PC-3 (cell line): ENCODE measurements around the gene TPK1. TPM values are rescaled to one million over a fixed set of nuclear protein-coding genes. Genes with fewer than 3 reads are reported as not detected.

Experiments
- ATAC-seq: fragments of 200-7000 bp; cut with Tn5 transposase; 2 replicates; pipeline ENCODE4 v1.9.1; 2020; ENCODE audit warnings: mild to moderate bottlenecking, moderate library complexity
- BruUV-seq: library from RNA; stranded (reverse); fragments of 400-500 nt; replicated peaks from 2 replicates; lab custom pipeline; 2021; lab: Mats Ljungman, UMichigan
- CTCF ChIA-PET: fragments of 300-600 bp; sonication (Branson Sonifier 250); formaldehyde crosslinking; loops from one replicate; lab custom pipeline; 2022; ENCODE audit warnings: antibody characterized with exemption; lab: Charles Lee
- POLR2A ChIA-PET: fragments of 300-600 bp; sonication (Branson Sonifier 250); formaldehyde crosslinking; loops from one replicate; lab custom pipeline; 2022; ENCODE audit warnings: antibody characterized with exemption; ENCODE audit not compliant: unreplicated experiment; lab: Charles Lee
- DNase-seq: peaks from one replicate; pipeline ENCODE4 v3.0.0-alpha.2; 2015
- H2AFZ ChIP-seq: fragments of 300-600 bp; sonication (generic); 2 replicates; pipeline ENCODE4 v1.6.0; 2016; ENCODE audit warnings: antibody characterized with exemption, low read length
- H3F3A ChIP-seq: fragments of 300-600 bp; sonication (generic); one replicate; pipeline ENCODE4 v1.6.0; 2017; ENCODE audit warnings: antibody characterized with exemption, low read length, control low read depth, mild to moderate bottlenecking; ENCODE audit not compliant: unreplicated experiment
- H3K27ac ChIP-seq: fragments of 300-600 bp; sonication (generic); 2 replicates; pipeline ENCODE4 v1.5.1; 2016; ENCODE audit warnings: mild to moderate bottlenecking, low read length
- H3K27me3 ChIP-seq: fragments of 300-600 bp; sonication (generic); 2 replicates; pipeline ENCODE4 v1.6.1; 2016; ENCODE audit warnings: low read length, mixed read lengths
- H3K36me3 ChIP-seq: fragments of 300-600 bp; sonication (generic); 2 replicates; pipeline ENCODE4 v1.6.1; 2016; ENCODE audit warnings: low read depth, mixed run types, low read length, mixed read lengths
- H3K4me1 ChIP-seq: fragments of 300-600 bp; sonication (generic); 2 replicates; pipeline ENCODE4 v1.5.1; 2016; ENCODE audit warnings: low read length; ENCODE audit not compliant: insufficient read depth
- H3K4me2 ChIP-seq: fragments of 300-600 bp; sonication (generic); 2 replicates; pipeline ENCODE4 v1.6.0; 2016; ENCODE audit warnings: low read length
- H3K4me3 ChIP-seq: fragments of 300-600 bp; sonication (generic); 2 replicates; pipeline ENCODE4 v1.5.1; 2016; ENCODE audit warnings: mild to moderate bottlenecking, low read length, mixed read lengths
- H3K79me2 ChIP-seq: fragments of 300-600 bp; sonication (generic); 2 replicates; pipeline ENCODE4 v1.6.1; 2017; ENCODE audit warnings: low read length, mixed read lengths
- H3K9ac ChIP-seq: fragments of 300-600 bp; sonication (generic); 2 replicates; pipeline ENCODE4 v1.6.0; 2016; ENCODE audit warnings: mild to moderate bottlenecking, low read length
- H3K9me2 ChIP-seq: fragments of 300-600 bp; sonication (generic); replicated peaks from 2 replicates; pipeline ENCODE4 v1.6.1; 2016; ENCODE audit warnings: mixed run types, low read length, mixed read lengths
- H3K9me3 ChIP-seq: fragments of 300-600 bp; sonication (generic); 2 replicates; pipeline ENCODE4 v1.6.1; 2016; ENCODE audit warnings: low read length, mixed read lengths
- H4K20me1 ChIP-seq: fragments of 300-600 bp; sonication (generic); 2 replicates; pipeline ENCODE4 v1.6.1; 2016; ENCODE audit warnings: low read length, mixed read lengths
- CTCF ChIP-seq: fragments of 300-600 bp; sonication (generic); conservative IDR thresholded peaks from 2 replicates; pipeline ENCODE4 v1.5.1; 2017; ENCODE audit warnings: antibody characterized with exemption, low read depth, mild to moderate bottlenecking, low read length
- EZH2 ChIP-seq: fragments of 300-600 bp; sonication (generic); IDR thresholded peaks from one replicate; pipeline ENCODE4 v1.6.1; 2017; ENCODE audit warnings: antibody characterized with exemption, mild to moderate bottlenecking, low read length; ENCODE audit not compliant: unreplicated experiment
- EZH2phosphoT487 ChIP-seq: fragments of 300-600 bp; sonication (generic); IDR thresholded peaks from 2 replicates; pipeline ENCODE4 v1.6.1; 2018; ENCODE audit warnings: mild to moderate bottlenecking, antibody characterized with exemption, low read length, borderline replicate concordance
- intact Hi-C: fragments of 100-400 bp; cut with micrococcal nuclease; formaldehyde crosslinking; loops from 2 replicates; pipeline ENCODE4 v1.9.0; 2023
- total RNA-seq: library from RNA; depleted of rRNA; stranded (reverse); fragments of >200 nt; gene quantifications from 2 replicates; pipeline ENCODE4 v1.2.3, GENCODE V29; 2014

The TPK1 gene
- total RNA-seq, 1 experiment from 2014 or later: 4.5 TPM

- H3K4me3 ChIP-seq: no peak overlapping the region
- peak; percentile 95 for ATAC-seq
- peak; percentile 88 for DNase-seq
- H3K36me3 ChIP-seq: no peaks in the 10 kb centered on the region
- H3K4me2 ChIP-seq: no peak overlapping the region
- 0 out of 2 replicates have a peak, but pooled peaks cover 3% of the 10 kb centered on the region for H3K27me3 ChIP-seq
- no peak for TF ChIP-seq EZH2phosphoT487
- no peak for TF ChIP-seq EZH2
- peak; percentile 83 for TF ChIP-seq CTCF
- no peaks in the 10 kb centered on the region for H3K9me3 ChIP-seq
- intact Hi-C loops: loop anchor here (5.0 kb wide), 2 partner anchors 35 to 300 kb away; partner anchors contain the start of gene NOBOX
- no peaks in the 10 kb centered on the region for H3K9me2 ChIP-seq
- H3F3A ChIP-seq: no peaks in the 10 kb centered on the region
- H2AFZ ChIP-seq: no peak overlapping the region
- BruUV-seq: no TSS peak
- ChIA-PET CTCF (interaction anchor here (1.0 kb wide), 1 partner anchor 46 kb away, joined by 4 read pairs; no protein-coding TSS in a partner anchor), POLR2A (no interaction called here)
- H3K4me1 ChIP-seq: no peaks in the 10 kb centered on the region
- no peak overlapping the region for H3K9ac ChIP-seq
- no peaks in the 10 kb centered on the region for H3K79me2 ChIP-seq
- H3K27ac ChIP-seq: no peak overlapping the region
- H4K20me1 ChIP-seq: no peaks in the 10 kb centered on the region
These were observed 398.3 kb downstream of the TPK1 start for GRCh38 chr7:144437370-144438191.

- intact Hi-C loops: loop anchor here (5.0 kb wide), 2 partner anchors 34 to 299 kb away; partner anchors contain the start of gene NOBOX
- CTCF ChIA-PET: interaction anchor here (1.0 kb wide), 1 partner anchor 44 kb away, joined by 4 read pairs; no protein-coding TSS in a partner anchor
- no TSS peak for BruUV-seq
These were observed 399.4 kb downstream of the TPK1 start for GRCh38 chr7:144436500-144436899.

More at GRCh38 chr7:144436500-144436899, 399.4 kb downstream of the TPK1 start:
- H3K4me2 ChIP-seq: no peak overlapping the region
- no peaks in the 10 kb centered on the region for H3F3A ChIP-seq
- no peak for DNase-seq
- H3K27ac ChIP-seq: no peak overlapping the region
- POLR2A ChIA-PET: no interaction called here
- H3K9ac ChIP-seq: no peak overlapping the region
- 0 out of 2 replicates have a peak, but pooled peaks cover 3% of the 10 kb centered on the region for H3K27me3 ChIP-seq
- H3K9me3 ChIP-seq: no peaks in the 10 kb centered on the region
- TF ChIP-seq EZH2phosphoT487: no peak
- no peak for TF ChIP-seq CTCF
- TF ChIP-seq EZH2: no peak
- no peaks in the 10 kb centered on the region for H3K9me2 ChIP-seq
- ATAC-seq: no peak
- H2AFZ ChIP-seq: no peak overlapping the region
- H3K36me3 ChIP-seq: no peaks in the 10 kb centered on the region
- H4K20me1 ChIP-seq: no peaks in the 10 kb centered on the region
- H3K4me3 ChIP-seq: no peak overlapping the region
- no peaks in the 10 kb centered on the region for H3K79me2 ChIP-seq
- no peaks in the 10 kb centered on the region for H3K4me1 ChIP-seq
